Measurements from ENCODE around the gene KPNA2. TPM values are rescaled to one million over a fixed set of nuclear protein-coding genes. Genes with fewer than 3 reads are reported as not detected.
A peak's percentile ranks its signal among the peaks of the same experiment; 100 is the strongest.
"Not testable (repeated sequence)": the region's sequence is repeated elsewhere in the genome, so short reads cannot be mapped to it uniquely, and the experiment has no call there.

The KPNA2 gene
- total and polyA plus RNA-seq, 11 donors: 10.6 to 50.7 (median 20.4) TPM

- peak in 1 of 4 donors; percentile 2 for ATAC-seq
- peak overlapping the region in 5 of 12 donors; percentile 14 to 92 (median 91) for H3K27ac ChIP-seq
- TF ChIP-seq, protein P1, sequence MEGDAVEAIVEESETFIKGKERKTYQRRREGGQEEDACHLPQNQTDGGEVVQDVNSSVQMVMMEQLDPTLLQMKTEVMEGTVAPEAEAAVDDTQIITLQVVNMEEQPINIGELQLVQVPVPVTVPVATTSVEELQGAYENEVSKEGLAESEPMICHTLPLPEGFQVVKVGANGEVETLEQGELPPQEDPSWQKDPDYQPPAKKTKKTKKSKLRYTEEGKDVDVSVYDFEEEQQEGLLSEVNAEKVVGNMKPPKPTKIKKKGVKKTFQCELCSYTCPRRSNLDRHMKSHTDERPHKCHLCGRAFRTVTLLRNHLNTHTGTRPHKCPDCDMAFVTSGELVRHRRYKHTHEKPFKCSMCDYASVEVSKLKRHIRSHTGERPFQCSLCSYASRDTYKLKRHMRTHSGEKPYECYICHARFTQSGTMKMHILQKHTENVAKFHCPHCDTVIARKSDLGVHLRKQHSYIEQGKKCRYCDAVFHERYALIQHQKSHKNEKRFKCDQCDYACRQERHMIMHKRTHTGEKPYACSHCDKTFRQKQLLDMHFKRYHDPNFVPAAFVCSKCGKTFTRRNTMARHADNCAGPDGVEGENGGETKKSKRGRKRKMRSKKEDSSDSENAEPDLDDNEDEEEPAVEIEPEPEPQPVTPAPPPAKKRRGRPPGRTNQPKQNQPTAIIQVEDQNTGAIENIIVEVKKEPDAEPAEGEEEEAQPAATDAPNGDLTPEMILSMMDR (IDR thresholded peaks at IDR 0.05): no peak
- no peak for TF ChIP-seq POLR2A (IDR thresholded peaks at IDR 0.05)
- intact Hi-C loops (cut with DNase I): loop anchor here in 2 of 10 donors (1.0 to 2.0 kb wide), 2 partner anchors 26 to 27 kb away; no protein-coding TSS in a partner anchor
- DNase-seq: no peak
- peaks cover 0 to 7% (median 5%) of the 10 kb centered on the region in 12 donors for H3K4me1 ChIP-seq
- H3K4me3 ChIP-seq: peak overlapping the region in 8 of 12 donors; percentile 59 to 77 (median 66)
- no peaks in the 10 kb centered on the region for H3K36me3 ChIP-seq
- 76 to 81% (median 79%) methylated on average over 9 of the region's 9 CpGs for WGBS, 4 donors
- H3K27me3 ChIP-seq: no peaks in the 10 kb centered on the region
- H3K9me3 ChIP-seq: no peaks in the 10 kb centered on the region
Measured at GRCh38 chr17:68019336-68019674, 16.2 kb upstream of the KPNA2 start.

DNA sequence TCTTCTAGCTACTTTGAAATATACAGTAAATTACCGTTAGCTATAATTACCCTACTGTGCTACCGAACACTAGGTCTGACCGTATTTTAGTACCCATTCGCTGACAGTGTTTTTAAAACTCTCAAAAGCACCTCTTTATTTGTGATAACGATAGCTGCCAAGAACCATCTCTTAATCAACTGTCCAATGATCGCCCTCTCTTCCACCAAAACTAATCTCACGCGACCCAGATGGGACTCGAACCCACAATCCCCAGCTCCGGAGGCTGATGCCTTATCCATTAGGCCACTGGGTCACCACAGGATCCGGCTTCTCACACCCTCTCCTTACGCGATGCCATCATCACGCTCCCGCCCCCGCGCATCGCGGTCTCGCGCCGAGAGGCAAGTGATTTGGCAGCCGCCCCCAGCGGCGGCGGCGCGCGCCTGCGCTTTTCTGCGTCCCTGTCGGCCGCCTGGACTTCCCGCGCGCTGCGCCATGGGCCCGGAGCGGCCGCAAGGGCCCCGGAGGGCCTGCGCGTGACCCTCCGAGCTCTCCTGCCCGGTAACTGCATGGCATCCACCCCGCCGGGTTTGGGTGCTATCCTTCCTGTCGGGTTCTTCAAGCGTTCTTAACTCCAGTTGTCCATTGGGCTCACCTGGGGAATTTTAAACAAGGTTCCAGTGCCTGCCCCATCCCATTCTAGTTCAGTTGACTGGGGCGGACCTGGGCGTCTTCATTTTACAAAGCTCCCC, 15.7 kb upstream of the KPNA2 start:
- 1 to 2% (median 1%) methylated on average over 33 to 51 of the region's 51 CpGs for WGBS, 4 donors
- H3K36me3 ChIP-seq: no peaks in the 10 kb centered on the region
- DNase-seq: peak; percentile 95 to 98 (median 96)
- peak; percentile 96 to 99 (median 98) for ATAC-seq
- no peaks in the 10 kb centered on the region for H3K27me3 ChIP-seq
- H3K27ac ChIP-seq: peak overlapping the region; percentile 68 to 92 (median 90)
- H3K9me3 ChIP-seq: no peaks in the 10 kb centered on the region
- intact Hi-C loops (cut with DNase I): loop anchor here in 3 of 10 donors (1.0 to 2.0 kb wide), 2 partner anchors 27 kb away; no protein-coding TSS in a partner anchor
- peaks cover 0 to 7% (median 5%) of the 10 kb centered on the region in 12 donors for H3K4me1 ChIP-seq
- peak overlapping the region; percentile 43 to 77 (median 65) for H3K4me3 ChIP-seq
- peak in 1 of 2 donors; percentile 69 for TF ChIP-seq POLR2A (IDR thresholded peaks at IDR 0.05)
- TF ChIP-seq, protein P1 (IDR thresholded peaks at IDR 0.05): peak; percentile 31 to 55 (median 44)

GRCh38 chr17:68020409-68020756, 15.2 kb upstream of the KPNA2 start:
- intact Hi-C loops (cut with DNase I): loop anchor here in 1 of 10 donors (2.0 kb wide), 1 partner anchor 28 kb away; no protein-coding TSS in a partner anchor
- no peak for TF ChIP-seq POLR2A (IDR thresholded peaks at IDR 0.05)
- TF ChIP-seq, protein P1 (IDR thresholded peaks at IDR 0.05): no peak
- DNase-seq (no peak), ATAC-seq (peak in 1 of 4 donors; percentile 15)
- Histone ChIP-seq H3K27me3 (no peaks in the 10 kb centered on the region), H3K9me3 (no peaks in the 10 kb centered on the region), H3K36me3 (no peaks in the 10 kb centered on the region), H3K4me3 (peak overlapping the region; percentile 43 to 77 (median 65)), H3K27ac (peak overlapping the region; percentile 68 to 92 (median 90)), H3K4me1 (peaks cover 0 to 7% (median 5%) of the 10 kb centered on the region in 12 donors)
- WGBS, 4 donors: 1 to 7% (median 2%) methylated on average over 12 of the region's 12 CpGs

- not testable (repeated sequence) for H3K4me1 ChIP-seq, H3K9me3 ChIP-seq, H3K27me3 ChIP-seq, DNase-seq, H3K36me3 ChIP-seq, ATAC-seq
- intact Hi-C loops (cut with DNase I): loop anchor here in 1 of 10 donors (2.0 kb wide), 1 partner anchor 28 kb away; no protein-coding TSS in a partner anchor
- Histone ChIP-seq H3K27ac (peak overlapping the region in 11 of 12 donors; percentile 78 to 92 (median 90)), H3K4me3 (peak overlapping the region in 10 of 12 donors; percentile 45 to 77 (median 65))
- 83 to 91% (median 87%) methylated on average over 13 of the region's 13 CpGs for whole genome bisulfite sequencing, 4 donors
Measured at GRCh38 chr17:68020791-68021190, 14.7 kb upstream of the KPNA2 start.

Data from heart left ventricle (tissue), 16 donors.